Fibroblast of skin of abdomen (primary cell): ENCODE results near the gene CST7. TPM values are rescaled to one million over a fixed set of nuclear protein-coding genes. Genes with fewer than 3 reads are reported as not detected.
A peak's percentile ranks its signal among the peaks of the same experiment; 100 is the strongest.
"Not testable (repeated sequence)": the region's sequence is repeated elsewhere in the genome, so short reads cannot be mapped to it uniquely, and the experiment has no call there.

Experiments
- DNase-seq: peaks from one replicate; pipeline ENCODE4 v3.0.0-alpha.2; 2013
- polyA plus RNA-seq, 2 experiments: library from polyadenylated mRNA; unstranded; fragments of 120-200 nt; gene quantifications; one replicate each; pipeline ENCODE4 v1.2.1, GENCODE V29; 2013; ENCODE audit not compliant: insufficient read length in 2 of 2

Gene CST7
- not detected for polyA plus RNA-seq (2013, experiment 1 of 2; ENCODE audit: insufficient read length)
- polyA plus RNA-seq (2013, experiment 2 of 2; ENCODE audit: insufficient read length) = 0.10 TPM

- DNase-seq = peak; percentile 14
Observed at GRCh38 chr20:24948939-24949679, at the start of gene CST7. Gene CST7, plus strand, starts transcription at chr20:24949269. Its CDS starts 237 bp downstream, at chr20:24949506.

DNA sequence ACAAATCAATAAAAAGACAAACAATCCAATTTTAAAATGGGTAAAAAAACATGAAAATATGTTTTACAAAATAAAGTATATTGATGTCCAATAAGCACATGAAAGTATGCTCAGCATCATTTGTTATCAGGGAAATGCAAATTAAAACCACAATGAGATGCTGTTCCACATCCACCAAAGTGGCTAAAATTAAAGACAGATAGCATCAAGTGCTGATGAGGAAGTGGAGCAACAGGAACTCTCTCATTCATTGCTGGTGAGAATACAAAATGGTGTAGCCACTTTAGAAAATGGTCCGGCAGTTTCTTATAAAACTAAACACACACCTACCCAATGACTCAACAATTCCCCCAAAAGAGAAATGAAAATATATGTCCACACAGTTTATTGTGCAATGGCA lies 42.3 kb upstream of the CST7 start:
- no peak for DNase-seq

DNA sequence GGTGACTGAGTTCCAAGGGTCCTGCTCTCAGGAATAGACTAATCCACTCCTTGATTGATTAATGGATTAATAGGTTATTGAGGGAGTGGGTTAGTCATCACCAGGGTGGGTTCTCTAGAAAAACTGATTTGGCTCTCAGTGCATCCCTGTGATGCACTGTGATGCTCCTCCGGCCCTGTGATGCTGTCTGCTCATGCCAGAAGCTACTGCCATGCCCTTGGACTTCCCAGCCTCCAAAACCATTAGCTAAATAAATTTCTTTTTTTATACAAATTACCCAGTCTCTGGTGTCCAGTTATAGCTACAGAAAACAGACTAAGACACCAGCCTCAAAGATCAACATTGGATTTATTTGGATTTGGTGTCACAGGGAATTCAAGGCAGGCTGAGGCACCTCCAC lies 40.4 kb upstream of the CST7 start:
- DNase-seq = no peak

GRCh38 chr20:24909086-24909780 lies 39.8 kb upstream of the CST7 start:
- no peak for DNase-seq

DNA sequence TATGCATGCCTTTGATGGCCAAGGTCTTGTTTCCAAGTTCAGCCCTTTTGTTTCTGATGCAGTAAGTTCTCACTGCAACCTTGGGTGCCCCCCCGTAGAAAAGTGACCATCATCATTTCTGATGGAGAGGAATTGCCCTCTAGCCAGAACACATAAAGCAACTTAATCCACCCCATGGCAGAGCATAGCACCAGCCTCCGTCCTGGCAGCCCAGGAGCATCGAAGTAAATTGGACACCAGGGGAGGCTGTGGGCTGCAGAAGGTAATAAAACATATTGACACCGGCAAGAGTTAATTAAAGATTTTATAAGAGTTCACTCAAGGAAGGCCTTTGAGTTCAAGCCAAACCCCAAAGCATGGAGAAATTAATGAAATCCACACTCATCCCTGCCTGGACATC lies 39.2 kb upstream of the CST7 start:
- DNase-seq = no peak

DNA sequence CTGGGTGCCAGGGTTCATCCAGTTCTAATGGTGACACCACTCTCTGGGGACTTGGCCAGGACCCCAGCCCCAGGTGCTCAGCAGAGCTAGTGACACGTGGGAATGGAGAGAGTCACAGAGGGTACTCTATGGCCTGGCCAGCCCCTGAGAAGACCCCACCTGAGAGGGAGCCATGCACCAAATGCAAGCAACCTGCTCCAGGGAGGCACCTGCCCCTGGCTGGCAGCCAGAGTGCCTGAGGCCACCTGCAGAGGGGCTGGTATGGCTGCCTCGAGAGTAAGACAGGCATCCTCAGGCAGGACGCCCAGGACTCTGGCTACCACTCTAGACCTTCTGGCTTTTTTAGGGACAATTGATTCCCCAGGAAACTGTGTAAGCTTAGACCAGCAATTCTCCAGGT lies 38.6 kb upstream of the CST7 start:
- no peak for DNase-seq

- DNase-seq = no peak
Observed at GRCh38 chr20:24911461-24911860, 37.6 kb upstream of the CST7 start.

DNA sequence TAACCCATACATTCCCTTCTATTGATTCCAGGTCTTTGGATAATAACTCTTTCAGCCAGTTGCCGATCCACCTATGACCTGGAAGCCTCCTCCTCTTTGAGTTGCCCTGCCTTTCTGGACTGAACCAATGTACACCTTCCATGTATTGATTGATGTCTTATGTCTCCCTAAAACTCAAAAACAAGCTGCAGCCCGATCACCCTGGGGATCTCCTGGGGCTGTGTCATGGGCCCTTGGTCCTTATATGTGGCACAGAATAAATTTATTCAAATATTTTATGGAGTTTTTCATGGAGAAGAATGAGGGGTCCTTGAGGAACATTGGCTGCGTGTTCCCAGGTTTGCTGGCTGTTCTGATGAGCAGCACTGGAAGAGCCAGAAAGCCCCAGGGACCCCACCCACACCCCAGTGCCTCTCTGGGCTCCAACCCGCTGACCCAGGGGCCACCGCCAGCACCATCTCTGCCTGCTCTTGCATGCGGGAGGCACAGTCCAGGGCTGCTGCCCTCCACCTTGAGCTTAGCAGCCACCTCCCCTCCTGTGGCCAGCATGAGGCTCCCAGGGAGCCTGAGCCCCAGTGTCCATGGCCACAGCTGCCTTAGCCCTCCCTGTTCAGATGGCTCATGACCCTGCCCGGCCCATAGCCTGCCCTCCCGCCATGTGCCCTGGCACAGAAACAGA lies 36.5 kb upstream of the CST7 start:
- DNase-seq = no peak

GRCh38 chr20:24913076-24913628 lies 35.9 kb upstream of the CST7 start:
- DNase-seq = no peak

DNA sequence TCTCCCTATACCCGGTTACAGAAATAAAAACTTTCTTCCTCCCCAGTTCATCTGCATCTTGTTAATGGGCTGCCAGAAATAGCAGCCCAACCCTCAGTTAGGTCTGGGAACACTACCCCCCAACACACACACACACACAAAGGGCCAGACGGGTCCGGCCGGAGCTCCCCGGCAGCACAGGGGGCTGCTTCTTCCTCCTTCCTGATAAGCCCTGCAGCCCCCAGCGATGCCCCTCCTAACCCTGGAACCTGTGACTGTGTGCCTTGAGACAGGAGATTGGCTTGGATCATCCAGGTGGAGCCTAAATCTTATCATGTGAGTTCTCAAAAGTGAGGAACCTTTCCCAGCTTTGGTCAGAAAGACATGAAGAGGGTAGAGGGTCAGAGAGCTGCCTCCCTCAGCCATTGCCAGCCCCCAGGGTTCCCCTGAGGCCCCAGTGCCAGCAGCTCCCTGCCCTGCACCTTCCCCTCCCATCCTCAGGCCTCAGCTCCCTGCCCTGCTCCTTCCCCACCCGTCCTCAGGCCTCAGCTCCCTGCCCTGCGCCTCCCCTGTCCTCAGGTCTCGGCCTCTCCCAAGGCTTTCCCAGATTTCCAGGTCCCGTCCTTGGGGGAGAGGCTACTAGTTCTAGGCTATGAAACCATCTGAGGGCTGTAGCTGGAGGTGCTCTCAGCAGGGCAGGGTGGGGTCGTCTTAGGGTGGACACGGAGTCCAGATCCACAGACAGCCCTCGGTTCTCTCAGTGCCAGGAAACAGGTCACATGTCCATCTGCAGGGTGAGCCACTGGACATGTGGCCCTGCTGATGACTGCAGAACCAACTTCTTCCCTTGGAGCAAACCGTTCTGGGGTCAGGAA lies 34.5 kb upstream of the CST7 start:
- no peak for DNase-seq

DNA sequence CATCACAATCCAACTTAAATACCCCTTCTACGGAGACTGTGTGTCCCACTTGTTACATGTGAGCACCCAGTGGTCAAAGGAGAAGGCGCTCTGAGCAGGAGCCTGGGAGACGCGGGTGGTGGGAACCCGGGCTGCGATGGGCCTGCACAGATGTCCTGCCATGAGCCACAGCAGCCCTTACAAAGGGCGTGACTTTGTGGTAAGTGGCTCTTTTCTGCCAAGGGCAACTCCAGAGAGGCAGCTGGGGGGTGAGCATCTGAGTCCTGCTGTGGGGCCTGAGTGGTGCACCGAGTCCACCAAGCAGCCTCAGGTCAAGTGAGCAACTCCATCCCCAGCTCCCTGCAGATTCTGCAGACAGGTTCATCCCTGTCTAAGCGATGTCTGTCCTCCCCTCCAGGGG lies 33.6 kb upstream of the CST7 start:
- no peak for DNase-seq

- DNase-seq = no peak
Observed at GRCh38 chr20:24915892-24916291, 33.2 kb upstream of the CST7 start.

DNA sequence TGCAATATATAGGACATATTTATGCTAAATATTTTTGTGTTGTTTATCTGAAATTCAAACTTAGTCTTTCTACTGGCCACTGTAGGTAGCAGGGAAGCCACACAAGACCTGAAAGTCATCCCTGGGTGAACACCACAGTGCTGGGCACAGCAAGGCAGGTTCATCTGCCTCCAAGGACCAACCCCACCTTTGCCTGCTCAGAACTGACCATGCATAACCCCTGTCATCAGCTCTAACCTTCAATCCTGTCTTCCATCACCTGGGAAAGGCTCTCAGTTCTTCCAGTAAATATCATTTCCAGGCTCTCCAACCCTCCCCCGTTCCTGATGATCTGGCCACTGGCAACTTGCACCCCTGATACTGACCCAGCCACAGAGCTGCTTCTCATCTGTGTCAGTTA lies 32.7 kb upstream of the CST7 start:
- no peak for DNase-seq

- DNase-seq = no peak
Observed at GRCh38 chr20:24917056-24917455, 32.0 kb upstream of the CST7 start.

GRCh38 chr20:24917797-24918578 lies 31.1 kb upstream of the CST7 start:
- DNase-seq = peak; percentile 79

GRCh38 chr20:24918579-24919566 lies 30.2 kb upstream of the CST7 start:
- DNase-seq = no peak

GRCh38 chr20:24919665-24920064 lies 29.4 kb upstream of the CST7 start:
- not testable (repeated sequence) for DNase-seq

DNA sequence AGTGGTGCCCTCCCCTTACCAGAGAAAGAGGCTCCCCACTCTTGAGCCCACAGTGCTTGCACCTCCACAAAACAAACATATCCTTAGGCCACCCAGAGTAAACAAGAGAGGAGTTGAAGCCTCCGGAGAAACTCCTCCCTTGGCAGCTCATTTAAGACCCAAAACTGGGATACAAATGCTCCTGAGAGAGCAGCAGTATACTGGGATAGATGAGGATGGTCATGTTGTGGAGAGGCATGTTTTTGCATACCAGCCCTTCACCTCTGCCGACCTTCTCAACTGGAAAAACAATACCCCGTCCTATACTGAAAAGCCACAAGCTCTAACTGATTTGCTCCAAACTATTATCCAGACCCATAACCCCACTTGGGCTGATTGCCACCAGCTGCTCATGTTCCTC lies 28.4 kb upstream of the CST7 start:
- DNase-seq = not testable (repeated sequence)

DNA sequence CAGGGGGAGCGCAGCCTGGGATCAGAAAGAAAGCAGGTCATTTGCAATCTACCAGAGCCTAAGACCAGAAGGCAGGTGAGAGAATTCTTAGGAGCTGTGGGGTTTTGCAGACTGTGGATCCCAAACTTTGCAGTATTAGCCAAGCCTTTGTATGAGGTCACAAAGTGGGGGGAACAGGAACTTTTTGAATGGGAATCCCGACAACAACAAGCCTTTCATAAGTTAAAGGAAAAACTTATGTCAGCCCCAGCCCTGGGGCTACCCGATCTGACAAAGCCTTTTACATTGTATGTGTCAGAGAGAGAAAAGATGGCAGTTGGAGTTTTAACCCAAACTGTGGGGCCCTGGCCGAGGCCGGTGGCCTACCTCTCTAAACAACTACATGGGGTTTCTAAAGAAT lies 19.8 kb upstream of the CST7 start:
- DNase-seq = not testable (repeated sequence)
